B cell (primary cell): ENCODE results near the gene TRMU.

Experiments used
- EZH2 ChIP-seq: IDR thresholded peaks from 2 replicates; pipeline ENCODE4 v1.6.1; 2012; ENCODE audit warnings: borderline replicate concordance, low read depth, mild to moderate bottlenecking, moderate library complexity, low read length; ENCODE audit not compliant: insufficient read depth, poor library complexity, severe bottlenecking
- TF ChIP-seq, protein P1 (sequence below): fragments of 200-600 bp; IDR thresholded peaks from one replicate; pipeline ENCODE4 v1.8.0; 2022; ENCODE audit warnings: antibody characterized with exemption, mild to moderate bottlenecking

DNA sequence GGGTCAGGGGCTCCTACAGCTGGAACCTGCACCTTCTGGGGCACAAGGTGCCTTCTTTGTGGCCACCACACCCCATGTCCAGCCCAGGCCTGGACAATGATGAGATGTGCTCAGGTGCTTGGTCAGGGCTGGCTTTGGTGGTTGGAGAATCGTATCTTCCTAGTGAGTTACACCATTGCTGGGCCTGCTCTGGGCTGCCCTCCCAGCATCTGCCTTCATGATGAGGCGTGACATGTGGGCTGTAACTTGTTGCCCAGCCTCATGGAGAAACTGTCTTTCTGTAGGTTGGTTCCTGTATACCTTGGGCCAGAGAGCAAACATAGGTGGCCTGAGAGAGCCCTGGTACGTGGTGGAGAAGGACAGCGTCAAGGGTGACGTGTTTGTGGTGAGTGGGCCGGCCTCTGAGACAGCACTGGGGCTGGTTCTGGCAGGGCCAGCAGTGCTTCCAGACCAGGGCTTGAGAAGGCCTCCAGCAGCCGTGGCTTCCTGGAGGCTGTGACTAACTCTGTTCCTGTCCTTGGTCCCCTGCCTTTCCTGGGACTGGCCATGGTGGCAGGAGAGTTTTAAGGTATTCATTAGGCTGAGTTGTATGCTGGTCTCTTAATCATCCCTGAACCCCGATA, 18.1 kb downstream of the TRMU start:
- TF ChIP-seq EZH2 = no peak
- TF ChIP-seq, protein P1, sequence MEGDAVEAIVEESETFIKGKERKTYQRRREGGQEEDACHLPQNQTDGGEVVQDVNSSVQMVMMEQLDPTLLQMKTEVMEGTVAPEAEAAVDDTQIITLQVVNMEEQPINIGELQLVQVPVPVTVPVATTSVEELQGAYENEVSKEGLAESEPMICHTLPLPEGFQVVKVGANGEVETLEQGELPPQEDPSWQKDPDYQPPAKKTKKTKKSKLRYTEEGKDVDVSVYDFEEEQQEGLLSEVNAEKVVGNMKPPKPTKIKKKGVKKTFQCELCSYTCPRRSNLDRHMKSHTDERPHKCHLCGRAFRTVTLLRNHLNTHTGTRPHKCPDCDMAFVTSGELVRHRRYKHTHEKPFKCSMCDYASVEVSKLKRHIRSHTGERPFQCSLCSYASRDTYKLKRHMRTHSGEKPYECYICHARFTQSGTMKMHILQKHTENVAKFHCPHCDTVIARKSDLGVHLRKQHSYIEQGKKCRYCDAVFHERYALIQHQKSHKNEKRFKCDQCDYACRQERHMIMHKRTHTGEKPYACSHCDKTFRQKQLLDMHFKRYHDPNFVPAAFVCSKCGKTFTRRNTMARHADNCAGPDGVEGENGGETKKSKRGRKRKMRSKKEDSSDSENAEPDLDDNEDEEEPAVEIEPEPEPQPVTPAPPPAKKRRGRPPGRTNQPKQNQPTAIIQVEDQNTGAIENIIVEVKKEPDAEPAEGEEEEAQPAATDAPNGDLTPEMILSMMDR = no peak
